BJ (cell line): ENCODE results near the gene ADAMTSL5. TPM values are rescaled to one million over a fixed set of nuclear protein-coding genes. Genes with fewer than 3 reads are reported as not detected.

Source experiments
- CTCF ChIA-PET: fragments of 350-600 bp; formaldehyde crosslinking; extraction: SDS; loops from one replicate; lab custom pipeline; 2021; ENCODE audit warnings: antibody characterized with exemption, inconsistent platforms; lab: Yijun Ruan, JAX
- POLR2A ChIA-PET: fragments of 300-600 bp; sonication (Branson Sonifier 250); formaldehyde crosslinking; extraction: SDS; loops from one replicate; lab custom pipeline; 2021; ENCODE audit warnings: antibody characterized with exemption; lab: Charles Lee
- DNase-seq: peaks from one replicate; pipeline ENCODE4 v3.0.0-alpha.2; 2011; ENCODE audit warnings: low read depth
- H3K27me3 ChIP-seq: 2 replicates; pipeline ENCODE4 v1.6.0; 2011; ENCODE audit warnings: low read length; ENCODE audit not compliant: control insufficient read depth, insufficient read depth
- H3K36me3 ChIP-seq: 2 replicates; pipeline ENCODE4 v1.5.1; 2011; ENCODE audit warnings: low read length; ENCODE audit not compliant: control insufficient read depth, insufficient read depth
- H3K4me3 ChIP-seq: 2 replicates; pipeline ENCODE4 v1.5.1; 2011; ENCODE audit warnings: low read depth, mild to moderate bottlenecking, control low read depth, low read length
- polyA plus RNA-seq: library from polyadenylated mRNA; depleted of rRNA; stranded (reverse); fragments of >200 nt; gene quantifications from 2 replicates; pipeline ENCODE4 v1.2.3, GENCODE V29; 2011
- TF ChIP-seq, protein P1 (sequence below): IDR thresholded peaks from 2 replicates; pipeline ENCODE4 v1.5.1; 2011; ENCODE audit warnings: low read depth, mild to moderate bottlenecking, control low read depth, inconsistent platforms, low read length, moderate library complexity; ENCODE audit not compliant: insufficient read depth

ADAMTSL5 gene
- polyA plus RNA-seq, 1 experiment: 21.5 TPM

GRCh38 chr19:1556390-1557070 is 43.7 kb upstream of the ADAMTSL5 start:
- no peaks in the 10 kb centered on the region for H3K27me3 ChIP-seq
- ChIA-PET POLR2A (no interaction called here), CTCF (no interaction called here)
- no peak overlapping the region for H3K4me3 ChIP-seq
- H3K36me3 ChIP-seq: peaks cover 8% of the 10 kb centered on the region
- no peak for DNase-seq
- TF ChIP-seq, protein P1, sequence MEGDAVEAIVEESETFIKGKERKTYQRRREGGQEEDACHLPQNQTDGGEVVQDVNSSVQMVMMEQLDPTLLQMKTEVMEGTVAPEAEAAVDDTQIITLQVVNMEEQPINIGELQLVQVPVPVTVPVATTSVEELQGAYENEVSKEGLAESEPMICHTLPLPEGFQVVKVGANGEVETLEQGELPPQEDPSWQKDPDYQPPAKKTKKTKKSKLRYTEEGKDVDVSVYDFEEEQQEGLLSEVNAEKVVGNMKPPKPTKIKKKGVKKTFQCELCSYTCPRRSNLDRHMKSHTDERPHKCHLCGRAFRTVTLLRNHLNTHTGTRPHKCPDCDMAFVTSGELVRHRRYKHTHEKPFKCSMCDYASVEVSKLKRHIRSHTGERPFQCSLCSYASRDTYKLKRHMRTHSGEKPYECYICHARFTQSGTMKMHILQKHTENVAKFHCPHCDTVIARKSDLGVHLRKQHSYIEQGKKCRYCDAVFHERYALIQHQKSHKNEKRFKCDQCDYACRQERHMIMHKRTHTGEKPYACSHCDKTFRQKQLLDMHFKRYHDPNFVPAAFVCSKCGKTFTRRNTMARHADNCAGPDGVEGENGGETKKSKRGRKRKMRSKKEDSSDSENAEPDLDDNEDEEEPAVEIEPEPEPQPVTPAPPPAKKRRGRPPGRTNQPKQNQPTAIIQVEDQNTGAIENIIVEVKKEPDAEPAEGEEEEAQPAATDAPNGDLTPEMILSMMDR: no peak

- no peak for DNase-seq
- TF ChIP-seq, protein P1: no peak
- Histone ChIP-seq H3K27me3 (no peaks in the 10 kb centered on the region), H3K4me3 (no peak overlapping the region), H3K36me3 (peaks cover 8% of the 10 kb centered on the region)
- POLR2A ChIA-PET: no interaction called here
- CTCF ChIA-PET: interaction anchor here (1.7 kb wide), 1 partner anchor 10 kb away, joined by 7 read pairs; no protein-coding TSS in a partner anchor
Observed at GRCh38 chr19:1555487-1556389, 42.9 kb upstream of the ADAMTSL5 start.

- no peak for DNase-seq
- TF ChIP-seq, protein P1: no peak
- ChIA-PET CTCF (interaction anchor here (0.9 to 1.7 kb wide), 4 partner anchors 9 to 206 kb away, joined by 3 to 7 read pairs (median 3); no protein-coding TSS in a partner anchor), POLR2A (no interaction called here)
- peaks cover 6% of the 10 kb centered on the region for H3K36me3 ChIP-seq
- no peak overlapping the region for H3K4me3 ChIP-seq
- H3K27me3 ChIP-seq: no peaks in the 10 kb centered on the region
Observed at GRCh38 chr19:1554968-1555367, 42.1 kb upstream of the ADAMTSL5 start.

GRCh38 chr19:1553415-1553814 is 40.6 kb upstream of the ADAMTSL5 start:
- TF ChIP-seq, protein P1: no peak
- H3K27me3 ChIP-seq: no peaks in the 10 kb centered on the region
- peaks cover 6% of the 10 kb centered on the region for H3K36me3 ChIP-seq
- ChIA-PET CTCF (interaction anchor here (1.1 to 1.5 kb wide), 2 partner anchors 119 kb away, joined by 3 read pairs; no protein-coding TSS in a partner anchor), POLR2A (no interaction called here)
- no peak for DNase-seq
- H3K4me3 ChIP-seq: no peak overlapping the region
